Fibroblast of lung (primary cell): ENCODE data around the gene SEC24C. TPM values are rescaled to one million over a fixed set of nuclear protein-coding genes. Genes with fewer than 3 reads are reported as not detected.

ENCODE experiments used
- DNase-seq, 2 donors: peaks; one replicate each; pipeline versions ENCODE4 v3.0.0 to v3.0.0-alpha.2; 2010; ENCODE audit warnings: low read depth in 2 of 2
- H2AFZ ChIP-seq: 2 replicates; pipeline ENCODE4 v1.5.1; 2012; ENCODE audit warnings: low read length, control low read depth, inconsistent platforms
- H3K27ac ChIP-seq: 2 replicates; pipeline ENCODE4 v1.5.1; 2011; ENCODE audit warnings: low read length, control low read depth; ENCODE audit not compliant: insufficient read depth
- H3K27me3 ChIP-seq: 2 replicates; pipeline ENCODE4 v1.5.1; 2011; ENCODE audit warnings: mild to moderate bottlenecking, low read length; ENCODE audit not compliant: control insufficient read depth, insufficient read depth
- H3K36me3 ChIP-seq: 2 replicates; pipeline ENCODE4 v1.5.1; 2011; ENCODE audit warnings: low read length; ENCODE audit not compliant: control insufficient read depth, insufficient read depth
- H3K4me1 ChIP-seq: 2 replicates; pipeline ENCODE4 v1.5.1; 2011; ENCODE audit warnings: low read length; ENCODE audit not compliant: control insufficient read depth, insufficient read depth; ENCODE audit errors: extremely low read depth
- H3K4me2 ChIP-seq: 2 replicates; pipeline ENCODE4 v1.5.1; 2011; ENCODE audit warnings: low read length, control low read depth; ENCODE audit not compliant: insufficient read depth; ENCODE audit errors: extremely low read depth
- H3K4me3 ChIP-seq, 4 experiments: fragments of 200-600 bp in 1 of 4; sonication (generic) in 1 of 4; replicated peaks in 1 of 4; 2 replicates each; pipeline ENCODE4 v1.5.1; 2011 to 2016; ENCODE audit warnings: low read length in 4 of 4, low read depth in 3 of 4, mild to moderate bottlenecking in 3 of 4, control low read depth in 2 of 4, inconsistent platforms in 1 of 4, mixed read lengths in 1 of 4; ENCODE audit not compliant: insufficient read depth in 1 of 4; ENCODE audit errors: control extremely low read depth in 1 of 4
- H3K79me2 ChIP-seq: 2 replicates; pipeline ENCODE4 v1.5.1; 2012; ENCODE audit warnings: mild to moderate bottlenecking, low read length, inconsistent platforms; ENCODE audit not compliant: control insufficient read depth, insufficient read depth
- H3K9ac ChIP-seq: 2 replicates; pipeline ENCODE4 v1.5.1; 2011; ENCODE audit warnings: mild to moderate bottlenecking, low read length, control low read depth; ENCODE audit not compliant: insufficient read depth
- H3K9me3 ChIP-seq: 2 replicates; pipeline ENCODE4 v1.5.1; 2012; ENCODE audit warnings: low read depth, low read length; ENCODE audit not compliant: control insufficient read depth, insufficient read depth
- H4K20me1 ChIP-seq: 2 replicates; pipeline ENCODE4 v1.5.1; 2011; ENCODE audit warnings: low read length; ENCODE audit not compliant: control insufficient read depth, insufficient read depth; ENCODE audit errors: extremely low read depth
- CTCF ChIP-seq, 2 donors: IDR thresholded peaks in 1 of 2; conservative IDR thresholded peaks in 1 of 2; 1 replicate in 1 of 2; 2 replicates in 1 of 2; pipeline ENCODE4 v1.5.1; 2011 to 2012; ENCODE audit warnings: low read length in 2 of 2, control low read depth in 1 of 2, inconsistent platforms in 1 of 2, low read depth in 1 of 2, mild to moderate bottlenecking in 1 of 2
- EZH2 ChIP-seq: IDR thresholded peaks from 2 replicates; pipeline ENCODE4 v1.5.1; 2012; ENCODE audit warnings: low read length, control low read depth, mild to moderate bottlenecking; ENCODE audit errors: missing control alignments
- polyA plus RNA-seq, 2 donors: library from polyadenylated mRNA; depleted of rRNA in 1 of 2; stranded (reverse) in 1 of 2; unstranded in 1 of 2; fragments of >200 nt; gene quantifications; 2 replicates each; pipeline ENCODE4 v1.2.1, GENCODE V29; 2011 to 2012; ENCODE audit warnings: missing spikeins in 1 of 2
- total RNA-seq: library from RNA; depleted of rRNA; stranded (reverse); fragments of >200 nt; gene quantifications from 2 replicates; pipeline ENCODE4 v1.2.1, GENCODE V29; 2014

The SEC24C gene
- total and polyA plus RNA-seq, 2 donors (not counting 1 experiment from before 2014, with no cell fraction given): 58.0 to 60.4 TPM

DNA sequence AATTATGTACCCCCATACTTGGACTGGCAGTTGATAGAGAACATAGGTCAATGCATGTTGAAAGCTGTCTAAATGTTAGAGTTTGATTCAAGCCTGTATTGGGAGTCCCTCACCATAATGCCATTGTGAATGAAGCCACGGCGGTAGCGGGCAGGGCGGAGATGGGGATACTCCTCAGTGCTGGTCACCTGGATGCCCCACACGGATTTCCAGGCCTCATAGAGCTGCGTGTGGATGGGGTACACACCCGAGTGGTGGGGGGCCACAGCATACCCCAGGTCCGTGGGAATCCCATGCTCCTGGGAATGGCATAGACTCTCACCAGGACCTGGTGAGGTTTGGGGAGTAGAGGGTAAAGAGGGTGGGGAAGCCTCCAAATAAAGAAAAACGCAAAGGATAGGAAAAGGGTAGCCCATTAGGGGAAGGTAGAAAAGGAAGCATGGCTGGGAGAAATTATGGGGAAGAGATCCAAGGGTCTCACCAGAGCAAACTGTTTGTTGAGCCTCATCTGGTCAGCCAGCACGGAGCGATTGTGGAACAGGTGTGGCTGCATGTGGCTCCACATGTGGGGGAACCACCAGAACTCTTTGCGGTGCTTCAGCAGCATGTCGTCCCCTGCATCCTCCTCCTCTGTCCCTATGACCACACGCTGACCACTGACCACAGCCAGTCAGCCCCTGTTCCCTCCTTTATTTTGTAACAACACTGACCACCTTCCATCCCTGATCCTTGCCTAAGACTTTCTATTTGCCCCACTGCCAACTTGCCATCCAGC lies 62.2 kb downstream of the SEC24C start:
- Histone ChIP-seq H3K4me3 (no peak overlapping the region), H4K20me1 (no peaks in the 10 kb centered on the region), H3K27me3 (no peaks in the 10 kb centered on the region), H2AFZ (no peak overlapping the region), H3K27ac (no peak overlapping the region), H3K9me3 (no peaks in the 10 kb centered on the region), H3K79me2 (peaks cover 4% of the 10 kb centered on the region), H3K4me1 (no peaks in the 10 kb centered on the region), H3K36me3 (peaks cover 21% of the 10 kb centered on the region), H3K9ac (no peak overlapping the region), H3K4me2 (no peak overlapping the region)
- TF ChIP-seq EZH2 (no peak), CTCF (conservative IDR thresholded peaks at IDR 0.05 in 1 of 2, IDR thresholded peaks at IDR 0.05 in 1 of 2; ENCODE audit: low read depth in 1 of 2, low read length in 2 of 2) (no peak)
- DNase-seq: no peak

- no peaks in the 10 kb centered on the region for H4K20me1 ChIP-seq
- no peak overlapping the region for H2AFZ ChIP-seq
- H3K4me3 ChIP-seq: no peak overlapping the region
- H3K27ac ChIP-seq: no peak overlapping the region
- no peak overlapping the region for H3K9ac ChIP-seq
- H3K27me3 ChIP-seq: no peaks in the 10 kb centered on the region
- DNase-seq: no peak
- TF ChIP-seq EZH2 (no peak), CTCF (conservative IDR thresholded peaks at IDR 0.05 in 1 of 2, IDR thresholded peaks at IDR 0.05 in 1 of 2; ENCODE audit: low read depth in 1 of 2, low read length in 2 of 2) (no peak)
- peaks cover 4% of the 10 kb centered on the region for H3K79me2 ChIP-seq
- peaks cover 17% of the 10 kb centered on the region for H3K36me3 ChIP-seq
- no peaks in the 10 kb centered on the region for H3K4me1 ChIP-seq
- no peaks in the 10 kb centered on the region for H3K9me3 ChIP-seq
- no peak overlapping the region for H3K4me2 ChIP-seq
These were observed 63.3 kb downstream of the SEC24C start for GRCh38 chr10:73807471-73807870.

DNA sequence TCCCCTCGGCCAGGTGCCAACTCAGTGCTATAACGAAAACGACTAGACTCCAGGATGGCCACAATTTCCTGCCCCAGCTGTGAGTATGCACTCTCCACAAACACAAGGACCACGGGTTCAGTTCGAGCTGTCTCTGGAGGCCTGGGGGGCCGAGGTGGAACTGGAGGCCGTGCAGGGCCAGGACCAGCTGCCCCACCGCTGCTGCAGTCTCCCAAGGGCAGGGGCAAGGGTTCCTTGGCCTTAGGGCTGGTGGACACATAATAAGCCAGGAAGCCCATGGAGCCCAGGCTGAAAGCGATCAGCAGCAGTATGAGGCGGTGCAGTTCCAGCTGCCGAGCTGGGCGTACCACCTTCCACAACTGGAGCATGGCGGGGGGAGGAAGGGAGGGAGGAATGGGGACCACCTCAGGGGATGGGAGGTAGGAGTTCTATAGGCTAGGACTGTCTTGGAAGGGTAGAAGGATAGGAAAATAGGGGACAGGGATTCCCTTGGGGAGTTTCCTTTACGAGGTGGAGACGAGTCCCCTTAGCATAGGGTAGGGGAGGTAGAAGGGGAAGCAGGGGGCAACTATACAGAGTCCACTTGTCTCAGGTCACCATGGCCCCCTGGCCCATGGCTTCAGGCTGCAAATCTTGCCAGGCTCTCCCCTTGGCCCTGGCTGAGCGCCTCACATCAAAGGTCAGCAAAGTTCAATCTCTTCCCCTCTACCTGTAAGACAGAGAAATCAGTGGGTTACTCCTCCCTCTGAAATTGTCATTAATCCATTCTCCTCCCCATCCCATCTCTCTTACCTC lies 64.0 kb downstream of the SEC24C start:
- H3K36me3 ChIP-seq: peaks cover 14% of the 10 kb centered on the region

More for the DNA sequence above, 64.0 kb downstream of the SEC24C start:
- H4K20me1 ChIP-seq: no peaks in the 10 kb centered on the region
- no peaks in the 10 kb centered on the region for H3K9me3 ChIP-seq
- no peaks in the 10 kb centered on the region for H3K27me3 ChIP-seq
- no peak overlapping the region for H2AFZ ChIP-seq
- no peak overlapping the region for H3K4me2 ChIP-seq
- no peaks in the 10 kb centered on the region for H3K4me1 ChIP-seq
- no peak for TF ChIP-seq CTCF (conservative IDR thresholded peaks at IDR 0.05 in 1 of 2, IDR thresholded peaks at IDR 0.05 in 1 of 2; ENCODE audit: low read depth in 1 of 2, low read length in 2 of 2)
- no peak for TF ChIP-seq EZH2
- H3K9ac ChIP-seq: no peak overlapping the region
- DNase-seq: no peak
- no peak overlapping the region for H3K4me3 ChIP-seq
- peaks cover 4% of the 10 kb centered on the region for H3K79me2 ChIP-seq
- H3K27ac ChIP-seq: no peak overlapping the region
